Right forelimb (tissue), 1 donor: ENCODE results near the gene SLC4A11.
"Not testable (repeated sequence)": the region's sequence is repeated elsewhere in the genome, so short reads cannot be mapped to it uniquely, and the experiment has no call there.

ENCODE experiments used
- DNase-seq: peaks from one replicate; pipeline ENCODE4 v3.0.0-alpha.2; 2018

SLC4A11 gene

DNA sequence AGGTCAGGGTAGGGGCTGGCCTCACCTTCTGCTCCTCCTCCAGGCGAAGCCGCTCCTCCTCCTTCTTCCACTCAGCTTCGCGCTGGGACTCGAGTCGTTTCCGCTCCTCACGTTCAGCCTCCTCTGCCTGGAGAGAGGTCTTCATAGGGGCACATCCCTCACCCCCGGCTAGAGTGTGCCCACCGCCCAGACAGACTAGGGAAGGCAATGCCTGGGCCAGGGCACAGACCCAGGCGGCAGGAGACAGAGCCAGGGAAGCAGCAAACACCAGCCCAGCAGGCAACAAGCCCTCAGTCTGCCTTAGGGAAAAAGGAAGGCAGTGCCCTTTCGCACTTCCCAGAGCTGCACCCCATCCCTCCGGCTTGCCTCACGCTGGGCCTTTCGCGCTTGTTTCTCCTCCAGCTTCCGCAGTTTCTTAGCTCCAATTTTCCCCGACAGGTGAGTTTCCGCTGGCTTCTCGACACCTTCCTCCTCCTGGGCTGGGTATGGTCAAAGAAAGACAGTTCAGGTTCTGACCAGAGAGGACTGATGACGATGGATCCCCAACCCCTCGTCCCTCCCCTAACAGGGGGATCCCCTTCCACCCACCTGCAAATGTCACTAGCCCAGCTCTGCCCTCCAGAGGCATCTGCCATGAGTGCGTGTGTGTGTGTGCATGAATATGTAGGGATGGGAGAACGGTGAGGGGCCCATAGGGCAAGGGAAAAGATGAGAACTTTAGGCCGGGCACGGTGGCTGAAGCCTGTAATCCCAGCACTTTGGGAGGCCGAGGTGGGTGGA lies 38.8 kb downstream of the SLC4A11 start:
- DNase-seq, result no peak

DNA sequence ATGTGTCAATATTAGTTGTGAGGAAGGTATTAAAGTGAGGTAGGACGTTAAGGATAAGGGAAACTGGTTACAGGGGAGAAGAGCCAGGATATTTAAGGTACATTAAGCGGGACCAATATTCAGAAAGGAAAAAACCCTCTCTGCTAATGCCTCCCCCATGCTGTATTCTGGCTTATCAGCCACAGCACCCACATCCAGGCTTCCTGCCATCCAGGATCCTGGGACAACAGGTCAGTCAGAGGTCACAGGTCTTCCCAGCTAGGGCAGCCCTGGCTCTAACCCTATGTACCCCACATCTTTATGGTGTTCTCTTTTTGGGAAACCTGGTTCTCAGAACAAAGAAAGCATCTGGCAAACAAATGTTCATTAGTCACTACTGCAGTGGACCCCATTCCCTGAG lies 39.8 kb downstream of the SLC4A11 start:
- no peak for DNase-seq

DNA sequence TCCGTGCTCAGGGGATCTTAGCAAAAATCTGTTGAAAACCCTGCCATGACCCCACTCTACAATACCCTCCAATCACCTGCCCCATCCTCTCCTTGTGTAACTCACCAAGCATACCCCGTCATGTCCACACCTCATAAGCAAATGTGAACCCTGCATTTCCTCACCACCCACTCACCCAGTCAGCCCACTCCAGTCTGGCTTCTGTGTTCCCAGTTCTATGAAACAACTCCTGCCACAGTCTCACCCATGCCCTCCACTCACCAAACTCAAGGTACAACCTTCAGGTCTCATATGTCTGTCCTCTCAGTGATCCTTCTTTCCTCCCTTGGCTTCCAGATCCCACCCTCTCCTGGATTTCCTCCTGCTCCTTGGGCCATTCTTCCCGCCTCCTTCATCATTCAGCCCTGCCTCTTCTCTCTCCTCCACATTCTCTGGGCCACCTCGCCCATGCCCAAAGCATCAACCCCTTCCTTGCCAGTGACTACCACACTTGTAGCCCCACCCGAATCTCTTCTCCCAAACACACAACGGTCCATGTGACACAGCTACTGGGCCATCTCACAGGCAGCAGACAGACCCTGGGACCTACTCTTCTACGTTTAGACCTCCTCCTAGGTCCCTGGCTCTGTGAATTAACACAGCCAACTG lies 43.3 kb downstream of the SLC4A11 start:
- DNase-seq, result no peak

DNA sequence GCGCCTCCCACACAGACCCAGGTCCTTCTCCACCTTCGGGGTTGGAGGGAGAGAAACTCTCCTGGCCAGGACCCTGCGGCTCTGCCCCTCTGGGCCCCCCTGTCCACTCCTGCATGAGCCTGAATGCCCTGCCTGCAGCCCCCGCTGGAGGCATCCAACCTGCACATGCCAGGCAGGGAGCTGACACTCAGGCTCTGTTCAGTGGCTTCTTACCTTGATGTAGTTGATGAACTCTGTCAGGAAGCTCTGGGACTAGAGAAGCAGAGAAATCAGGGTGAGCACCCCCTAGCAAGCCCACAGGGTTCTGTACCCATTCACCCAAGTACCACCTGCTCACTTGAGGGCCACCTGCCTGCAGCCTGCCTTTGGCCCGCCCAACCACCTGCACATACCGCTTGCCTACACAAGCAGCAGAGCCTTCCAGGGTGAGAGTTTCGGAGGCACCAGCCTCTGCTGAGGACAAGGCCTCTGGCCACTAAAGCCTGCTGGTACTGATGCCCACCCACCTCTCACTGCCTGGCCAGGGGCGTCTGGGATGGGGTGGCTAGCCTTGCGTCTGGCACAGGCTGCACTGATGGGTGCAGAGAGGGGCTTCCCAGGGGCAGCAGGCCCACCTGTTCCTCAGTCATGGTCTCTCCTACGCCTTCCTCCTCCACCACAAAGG lies 44.2 kb downstream of the SLC4A11 start:
- DNase-seq, result no peak

DNA sequence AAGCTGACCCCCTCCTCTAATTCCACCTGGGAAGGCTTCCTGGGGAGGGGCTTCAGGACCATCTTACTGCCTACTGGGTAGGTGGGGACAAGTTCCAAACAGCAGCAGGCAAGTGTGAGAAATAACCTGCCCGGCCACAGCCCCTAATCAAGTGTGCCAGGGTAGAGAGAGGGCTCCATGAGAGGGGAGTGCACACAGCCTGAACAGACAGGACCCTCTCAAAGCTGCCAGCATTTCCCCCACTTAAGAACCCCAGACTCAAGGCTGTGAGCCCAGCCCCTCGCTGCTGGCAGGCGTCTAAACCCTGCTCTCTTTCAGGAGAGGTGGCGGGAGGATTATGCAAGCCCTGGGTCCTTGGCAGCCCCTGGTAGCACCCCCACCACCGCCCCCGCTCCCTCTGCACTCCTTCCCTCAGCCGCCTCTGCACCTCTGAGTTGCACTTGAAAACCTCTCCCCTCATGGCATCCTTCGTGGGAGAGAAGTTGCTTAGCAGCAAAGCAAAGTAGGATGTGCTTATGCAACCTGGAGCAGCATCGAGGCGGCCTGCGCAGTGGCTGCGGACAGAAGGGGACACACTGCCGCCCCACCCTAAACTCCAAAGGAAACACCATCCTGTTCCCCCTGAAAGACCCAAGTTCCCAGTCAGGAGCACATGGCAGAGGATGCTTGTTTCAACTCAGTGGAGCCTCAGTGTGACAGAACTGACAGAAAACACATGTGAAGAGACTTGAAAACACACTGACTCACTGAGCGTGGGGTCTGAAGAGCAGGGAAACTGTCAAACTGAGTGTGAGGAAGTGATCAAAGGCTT lies 45.0 kb downstream of the SLC4A11 start:
- no peak for DNase-seq

DNA sequence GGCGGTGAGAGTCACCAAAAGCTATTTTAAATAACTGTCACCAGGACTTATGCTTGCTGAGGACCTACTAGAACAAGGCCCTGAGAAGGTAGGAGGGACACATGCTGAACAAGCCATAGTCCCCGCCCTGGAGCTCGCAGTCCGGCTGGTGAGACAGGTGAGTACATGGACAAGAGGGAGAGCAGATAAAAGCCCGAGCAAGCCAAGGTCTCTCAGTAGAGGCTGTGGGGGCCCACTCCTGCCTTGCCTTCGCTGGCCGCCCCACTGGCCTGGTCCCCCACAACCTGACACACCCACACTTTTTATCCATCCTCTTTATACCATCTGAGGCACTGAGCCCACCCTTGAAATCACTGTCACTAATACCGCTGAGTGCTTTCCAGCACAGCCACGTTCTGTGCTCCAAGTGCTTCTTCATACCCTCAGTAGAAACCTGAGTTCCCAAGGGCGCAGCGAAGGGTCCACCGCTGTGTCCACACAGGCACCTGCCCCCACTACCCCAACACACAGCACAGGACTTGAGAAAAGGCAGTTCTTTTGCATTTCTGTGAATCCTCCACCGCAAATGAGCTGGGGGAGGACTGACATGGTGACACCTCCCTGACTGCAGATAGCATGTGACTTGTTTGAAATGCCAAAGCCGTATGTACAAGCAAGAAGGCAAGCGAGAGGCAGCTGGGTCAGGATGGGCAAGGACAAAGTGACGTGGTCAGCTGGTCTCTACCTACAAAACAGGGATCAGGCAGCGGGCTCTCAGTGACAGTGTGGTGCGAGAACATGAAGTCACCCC lies 46.6 kb downstream of the SLC4A11 start:
- DNase-seq, result no peak

DNA sequence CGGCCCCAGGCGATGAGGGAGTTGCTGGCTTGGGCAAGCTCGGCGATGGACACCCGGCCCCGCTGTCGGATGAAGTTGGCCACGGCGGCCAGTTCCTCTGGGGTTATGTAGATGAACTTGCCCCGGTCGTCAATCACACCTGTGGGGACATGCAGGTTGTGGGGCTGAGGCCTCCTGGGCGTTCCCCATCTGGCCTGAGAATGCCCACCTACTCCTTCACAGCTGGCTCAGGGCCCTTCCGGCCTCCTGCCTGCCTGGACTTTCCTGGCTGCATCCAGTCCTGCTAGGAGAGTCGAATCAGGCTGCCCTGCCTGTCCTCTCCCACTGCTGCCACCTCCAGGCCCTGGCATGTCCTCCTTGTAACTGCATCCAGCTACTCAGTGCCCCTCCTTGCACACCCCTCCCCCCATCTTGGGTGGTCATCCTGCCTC lies 48.3 kb downstream of the SLC4A11 start:
- no peak for DNase-seq

DNA sequence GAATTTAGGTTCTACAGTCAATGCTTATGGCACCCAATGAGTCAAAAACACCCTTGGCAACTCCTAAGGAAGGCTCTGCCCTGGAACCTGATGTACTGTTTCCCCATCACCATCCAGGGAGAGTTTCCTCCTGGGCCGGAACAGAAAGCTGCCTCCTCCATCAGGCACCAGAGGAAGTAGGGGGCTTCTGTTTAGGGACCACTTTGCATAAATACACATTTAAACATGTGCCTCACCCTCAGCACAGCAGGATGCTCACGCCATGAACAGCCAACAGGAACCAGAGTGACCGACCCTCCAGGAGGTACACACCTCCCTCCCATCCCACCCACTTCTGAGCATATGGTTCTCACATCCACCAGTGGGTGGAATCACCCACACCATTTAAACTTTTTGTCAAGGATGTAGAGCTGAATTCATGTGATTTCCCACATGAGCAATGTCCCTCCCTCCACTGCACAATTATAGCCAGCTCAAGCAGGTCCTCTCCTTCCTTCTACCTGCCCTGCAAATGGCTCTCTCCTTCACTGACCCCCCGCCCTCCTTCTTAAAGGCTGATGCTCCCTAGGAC lies 49.3 kb downstream of the SLC4A11 start:
- no peak for DNase-seq

DNA sequence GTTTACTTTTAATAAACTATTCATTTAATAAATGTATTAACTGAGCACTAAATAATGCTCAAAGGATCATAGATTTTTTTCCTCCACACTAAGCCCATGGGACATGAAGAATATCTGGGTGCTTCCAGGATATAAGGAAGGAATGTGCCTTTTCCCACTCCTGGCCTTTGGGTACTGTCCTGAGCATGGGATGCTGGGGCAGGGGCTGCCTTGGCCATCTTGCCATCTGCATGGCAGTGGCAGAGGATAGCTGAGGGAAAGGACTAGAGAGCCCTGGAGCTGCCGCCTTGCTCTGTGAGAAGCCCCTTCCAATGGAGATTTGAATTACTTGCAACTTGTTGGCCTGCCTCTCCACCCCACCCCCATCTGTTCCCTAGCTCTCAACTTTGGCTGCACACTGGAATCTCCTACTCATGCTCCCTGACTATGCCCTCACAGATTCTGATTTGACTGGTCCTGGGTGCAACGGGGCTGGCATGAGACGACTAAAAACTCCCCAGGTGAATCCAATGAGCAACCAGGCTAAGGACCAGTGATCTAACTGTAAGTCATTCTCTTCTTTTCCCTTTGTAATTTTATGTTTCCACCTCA lies 50.1 kb downstream of the SLC4A11 start:
- no peak for DNase-seq

DNA sequence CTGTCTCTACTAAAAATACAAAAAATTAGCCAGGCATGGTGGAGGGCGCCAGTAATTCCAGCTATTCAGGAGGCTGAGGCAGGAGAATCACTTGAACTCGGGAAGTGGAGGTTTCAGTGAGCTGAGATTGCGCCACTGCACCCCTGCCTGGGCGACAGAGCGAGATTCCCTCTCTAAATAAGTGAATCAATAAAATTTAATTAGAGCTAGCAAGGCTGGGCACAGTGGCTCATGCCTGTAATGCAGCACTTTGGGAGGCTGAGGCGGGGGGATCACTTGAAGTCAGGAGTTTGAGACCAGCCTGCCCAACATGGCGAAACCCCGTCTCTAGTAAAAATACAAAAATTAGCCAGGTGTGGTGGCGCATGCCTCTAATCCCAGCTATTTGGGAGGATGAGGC lies 51.1 kb downstream of the SLC4A11 start:
- not testable (repeated sequence) for DNase-seq

DNA sequence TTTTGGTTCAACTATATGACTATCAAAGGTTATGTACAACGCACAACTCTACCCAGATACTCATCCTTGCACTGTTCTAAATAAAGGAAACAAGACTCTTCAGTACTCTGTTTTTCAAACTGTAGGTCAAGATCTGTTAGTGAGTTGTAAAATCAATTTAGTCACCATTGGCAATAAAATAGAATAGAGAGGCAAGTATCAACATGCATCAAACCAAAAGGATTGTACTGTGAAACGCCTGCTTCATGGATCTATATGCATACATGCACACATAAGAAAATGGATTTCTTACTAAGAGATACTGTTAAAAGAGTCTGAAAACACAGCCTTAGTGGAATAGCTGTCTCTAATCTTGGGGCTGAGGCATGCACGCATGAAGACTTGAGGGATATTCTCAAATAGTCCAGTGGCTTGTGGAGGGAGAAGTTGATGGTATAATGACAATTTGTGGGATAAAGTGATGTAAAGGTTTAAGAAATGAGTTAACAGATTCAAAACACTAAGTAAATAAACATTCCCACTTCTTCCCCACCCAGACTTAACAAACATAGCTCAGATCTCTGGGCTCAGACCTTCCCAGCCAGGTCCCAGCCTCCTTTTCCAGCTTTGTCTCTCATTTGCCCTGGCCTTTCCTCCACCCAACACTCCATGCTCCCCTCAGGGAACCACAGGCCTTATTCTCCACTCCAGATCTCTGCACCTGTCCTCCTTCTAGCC lies 54.9 kb downstream of the SLC4A11 start:
- DNase-seq, result no peak

DNA sequence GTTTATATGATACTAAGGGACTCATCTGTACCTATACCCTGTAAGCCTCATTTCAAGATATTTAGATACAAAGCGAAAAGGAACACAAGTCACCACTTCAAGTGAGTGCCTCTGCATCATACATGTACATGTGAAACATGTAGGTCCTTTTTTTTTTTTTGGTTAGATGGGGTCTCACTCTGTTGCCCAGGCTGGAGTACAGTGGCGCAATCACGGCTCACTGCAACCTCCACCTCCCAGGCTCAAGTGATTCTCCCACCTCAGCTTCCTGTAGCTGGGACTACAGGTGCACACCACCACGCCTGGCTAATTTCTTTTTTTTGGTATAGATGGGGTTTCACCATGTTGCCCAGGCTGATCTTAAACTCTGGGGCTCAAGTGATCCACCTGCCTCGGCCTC lies 56.6 kb downstream of the SLC4A11 start:
- DNase-seq, result not testable (repeated sequence)

DNA sequence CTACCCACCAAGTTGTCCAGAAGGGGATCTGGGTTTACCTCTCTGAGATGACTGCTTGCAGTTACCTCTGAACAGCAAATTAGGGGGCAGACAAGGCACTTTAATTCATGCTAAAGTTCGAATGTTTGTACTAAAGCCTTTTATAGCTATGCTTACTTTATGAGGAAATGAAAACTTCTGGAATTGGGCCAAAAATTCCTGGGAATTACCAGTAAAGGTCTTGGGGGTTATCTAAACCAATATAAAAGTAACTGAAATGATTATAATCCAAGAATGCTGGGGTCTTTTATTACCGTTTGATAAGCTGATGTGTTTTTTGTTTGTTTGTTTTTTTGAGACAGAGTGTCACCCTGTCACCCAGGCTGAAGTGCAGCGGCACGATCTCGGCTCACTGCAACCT lies 57.7 kb downstream of the SLC4A11 start:
- no peak for DNase-seq

DNA sequence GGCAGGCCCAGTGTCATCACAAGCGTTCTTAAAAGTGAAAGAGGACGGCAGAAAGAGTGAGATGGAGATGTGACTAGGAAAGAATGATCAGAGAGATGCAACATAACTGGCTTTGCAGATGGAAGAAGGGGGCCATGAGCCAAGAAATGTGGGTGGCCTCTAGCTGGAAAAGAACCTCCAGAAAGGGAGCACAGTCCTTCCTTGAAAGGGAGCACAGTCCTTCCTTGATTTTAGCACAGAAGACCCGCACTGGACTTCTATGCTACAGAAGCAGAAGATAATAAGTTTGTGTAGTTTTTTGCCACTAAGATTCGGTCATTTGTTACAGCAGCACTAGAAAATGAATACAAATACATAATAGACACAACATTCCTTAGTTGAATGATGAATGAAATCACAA lies 58.7 kb downstream of the SLC4A11 start:
- no peak for DNase-seq

DNA sequence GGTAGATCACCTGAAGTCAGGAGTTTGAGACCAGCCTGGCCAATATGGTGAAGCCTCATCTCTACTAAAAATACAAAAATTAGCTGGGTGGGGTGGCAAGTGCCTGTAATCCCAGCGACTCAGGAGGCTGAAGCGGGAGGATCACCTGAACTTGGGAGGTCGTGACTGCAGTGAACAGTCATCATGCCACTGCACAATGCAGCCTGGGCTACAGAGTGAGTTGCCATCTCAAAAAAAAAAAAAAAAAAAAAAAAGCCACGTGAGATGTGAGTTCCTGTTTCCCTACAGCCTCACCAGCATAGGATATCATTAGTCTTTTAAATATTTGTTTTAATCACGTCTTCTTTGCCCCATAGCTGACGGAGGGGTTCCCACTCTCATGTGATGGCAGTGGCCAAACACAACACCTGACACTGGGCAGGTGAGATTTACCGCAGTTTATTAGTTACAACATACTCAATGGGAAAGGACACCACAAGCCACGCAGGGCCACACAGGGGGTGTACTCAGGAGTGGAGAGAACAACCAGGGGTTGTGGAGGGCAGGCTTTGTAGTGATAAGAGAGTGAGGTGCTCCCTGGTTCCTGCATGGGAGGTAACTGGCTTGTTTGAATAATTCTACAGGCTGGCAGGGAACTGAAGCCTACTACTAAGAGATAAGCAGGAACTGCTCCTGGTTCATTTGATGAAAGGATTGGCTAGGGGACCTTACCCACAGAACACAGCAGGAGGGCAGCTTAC lies 61.1 kb downstream of the SLC4A11 start:
- DNase-seq, result no peak
